ENCODE data around the gene DACH1.

Gene DACH1

DNA sequence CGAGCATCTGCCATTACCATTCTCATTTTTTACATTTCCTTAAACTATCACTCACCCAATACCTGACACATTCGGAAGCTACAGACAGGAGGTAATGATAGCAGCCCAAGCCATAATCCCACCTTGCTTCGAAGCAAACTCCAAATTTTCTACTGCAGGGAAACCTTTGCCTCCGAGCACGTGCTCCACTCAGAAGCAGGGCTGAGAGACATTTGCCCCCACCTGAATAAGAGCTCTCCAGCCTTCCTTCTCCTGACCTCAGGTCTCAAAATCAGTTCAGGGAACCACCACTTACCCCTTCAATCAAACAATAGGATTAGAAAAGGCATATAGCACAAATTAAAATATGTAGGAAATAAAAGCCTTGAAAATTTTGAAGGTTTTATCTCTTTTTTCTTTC lies 2.3 kb upstream of the DACH1 start:
- DNase-seq: no peak
- in situ Hi-C loops (cut with MboI; ENCODE audit: low pct_unique_long_range_greater_than_20kb, low sequenced_read_pairs): no loop called here

- in situ Hi-C loops (cut with MboI; ENCODE audit: low pct_unique_long_range_greater_than_20kb, low sequenced_read_pairs): no loop called here
- DNase-seq: peak; percentile 21
Measured at GRCh38 chr13:71866335-71867130, 471 bp downstream of the DACH1 start.

GRCh38 chr13:71865874-71866334 lies 1.1 kb downstream of the DACH1 start:
- DNase-seq: peak; percentile 12

DNA sequence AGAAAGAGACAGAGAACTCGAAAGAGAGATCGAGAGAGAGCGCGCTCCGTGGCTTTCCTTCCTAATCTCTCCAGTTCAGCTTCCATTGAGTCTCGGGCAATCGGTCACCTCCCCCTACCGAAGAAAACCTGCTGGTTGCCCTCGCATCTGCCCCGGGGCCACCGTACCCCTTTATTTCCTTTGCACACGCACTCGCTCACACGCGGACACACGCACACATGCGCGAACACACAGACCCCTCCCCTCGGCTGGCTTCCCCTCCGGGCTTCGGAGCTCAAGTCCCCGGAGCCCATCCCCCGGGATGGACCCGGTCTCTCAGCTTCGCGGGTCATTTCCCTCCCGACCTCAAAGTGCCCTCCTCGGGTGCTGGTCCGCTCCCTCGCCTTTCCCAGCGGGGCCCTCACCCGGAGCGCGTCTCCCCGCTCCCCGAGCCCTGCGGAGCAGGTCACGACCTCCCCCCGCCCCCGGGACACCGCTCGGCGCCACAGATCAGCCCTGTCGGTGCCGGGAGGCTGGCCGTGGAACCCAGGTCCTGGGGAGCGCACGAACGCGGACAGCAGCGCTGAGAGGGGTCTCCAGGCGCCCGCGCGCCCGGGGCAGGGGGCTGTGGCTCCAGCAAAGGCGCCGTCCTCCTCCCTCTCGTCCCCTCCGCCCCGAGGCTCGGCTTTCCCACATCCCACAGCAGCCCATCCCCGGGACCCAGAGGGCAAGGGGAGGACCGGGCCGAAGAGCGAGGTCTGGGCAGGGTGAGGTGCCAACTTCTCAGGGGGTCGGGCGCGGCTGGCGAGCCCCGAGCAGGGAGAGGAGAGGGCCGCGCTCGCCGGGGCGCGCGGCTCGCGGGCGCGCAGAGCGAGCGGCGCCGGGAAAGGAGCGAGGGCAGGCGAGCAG lies 1.8 kb downstream of the DACH1 start:
- in situ Hi-C loops (cut with MboI; ENCODE audit: low pct_unique_long_range_greater_than_20kb, low sequenced_read_pairs): no loop called here
- no peak for DNase-seq

More at GRCh38 chr13:71865874-71866334, 1.1 kb downstream of the DACH1 start:
- in situ Hi-C loops (cut with MboI; ENCODE audit: low pct_unique_long_range_greater_than_20kb, low sequenced_read_pairs): no loop called here

DNA sequence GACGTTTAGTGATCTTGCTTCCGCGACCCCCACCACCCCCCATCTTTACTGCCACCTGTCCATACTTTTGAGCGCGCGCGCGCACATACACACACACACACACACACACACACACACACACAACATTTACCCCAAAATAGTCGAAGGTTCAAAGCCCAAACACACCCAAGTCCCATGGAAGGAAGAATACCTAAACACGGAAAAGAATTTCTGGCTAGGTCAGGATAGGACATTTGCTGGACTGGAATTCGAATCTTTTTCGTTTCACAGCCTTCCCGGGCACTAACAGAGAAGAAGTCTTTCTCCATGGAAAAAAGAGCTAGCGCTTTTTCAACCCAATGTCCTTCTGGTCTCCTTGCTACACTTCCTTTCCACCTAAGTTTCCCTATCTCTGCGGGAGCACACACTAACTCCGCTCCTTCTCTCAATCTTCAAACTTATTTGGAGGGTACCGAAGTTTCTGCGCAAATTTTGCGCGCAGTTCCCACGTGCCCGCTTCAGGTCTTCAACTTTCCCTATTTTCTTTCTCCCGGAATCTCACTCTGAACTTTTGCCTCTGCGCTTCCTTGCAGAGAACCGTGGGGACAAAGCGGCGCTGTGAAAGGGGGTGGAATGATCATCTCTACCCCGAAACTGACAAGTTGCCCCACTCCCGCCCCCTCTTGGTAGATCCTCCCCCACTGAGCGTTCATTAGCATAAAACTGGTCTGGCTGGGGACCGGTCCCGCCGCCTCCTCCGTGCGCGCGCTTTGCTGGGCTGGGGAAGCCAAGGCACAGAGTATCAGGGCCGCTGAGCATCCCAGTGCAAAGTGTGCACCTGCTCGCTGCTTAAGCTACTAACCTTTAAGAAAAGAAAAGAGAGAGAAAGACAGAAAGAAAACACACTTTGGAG lies 2.7 kb downstream of the DACH1 start:
- DNase-seq: peak; percentile 27
- in situ Hi-C loops (cut with MboI; ENCODE audit: low pct_unique_long_range_greater_than_20kb, low sequenced_read_pairs): no loop called here

GRCh38 chr13:71863254-71863865 lies 3.6 kb downstream of the DACH1 start:
- no peak for DNase-seq
- in situ Hi-C loops (cut with MboI; ENCODE audit: low pct_unique_long_range_greater_than_20kb, low sequenced_read_pairs): no loop called here

DNA sequence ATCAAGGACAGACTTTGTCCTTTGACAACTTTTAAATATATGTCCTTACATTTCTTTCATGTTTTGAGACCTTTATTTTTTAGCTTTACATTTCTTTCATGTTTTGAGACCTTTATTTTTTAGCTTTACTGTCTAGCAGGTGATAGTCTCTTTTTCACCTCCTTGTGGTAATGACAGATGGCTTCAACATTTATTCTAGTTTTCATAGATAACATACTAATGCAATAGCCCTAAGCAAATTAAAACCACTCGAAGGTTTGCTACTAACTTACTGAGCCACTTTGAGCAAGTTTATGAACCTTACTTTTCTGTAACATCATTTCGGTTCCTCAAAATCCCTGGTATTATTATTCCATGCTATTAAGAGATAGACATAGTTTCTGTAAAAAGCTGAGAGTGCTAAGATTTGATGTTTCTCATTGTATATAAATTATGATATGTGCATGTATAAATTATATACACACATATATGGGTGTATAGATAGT lies 4.5 kb downstream of the DACH1 start:
- in situ Hi-C loops (cut with MboI; ENCODE audit: low pct_unique_long_range_greater_than_20kb, low sequenced_read_pairs): no loop called here

DNA sequence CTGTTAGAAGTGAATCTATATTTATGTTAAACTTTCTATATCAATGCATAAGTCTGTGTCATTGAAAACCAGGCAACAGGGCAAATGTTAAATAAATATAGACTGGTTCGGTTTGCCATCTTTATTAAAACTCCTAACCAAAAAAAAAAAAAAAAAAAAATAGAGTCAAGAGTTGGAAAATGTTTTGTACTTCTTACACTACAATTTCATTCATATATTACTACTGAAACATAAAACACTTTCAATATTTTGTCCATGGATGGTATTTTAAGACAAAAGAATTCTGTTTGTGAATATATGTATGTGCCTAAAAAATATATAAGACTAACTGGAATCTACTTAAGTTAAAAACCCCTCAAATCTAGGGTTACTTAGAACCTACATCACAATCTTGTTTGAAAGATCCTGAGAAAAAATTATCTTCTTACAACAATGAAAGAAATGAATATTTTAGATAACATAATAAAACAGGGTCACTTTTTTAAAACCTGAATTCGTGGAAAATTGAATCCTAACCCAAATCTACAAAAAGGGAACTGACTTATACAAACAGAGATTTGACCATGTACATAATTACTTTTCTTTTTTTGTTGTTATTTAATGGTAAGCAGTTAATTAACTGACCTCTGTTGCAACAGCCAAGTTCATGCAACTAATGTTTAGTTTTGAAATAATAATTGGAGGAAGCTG lies 5.1 kb downstream of the DACH1 start:
- in situ Hi-C loops (cut with MboI; ENCODE audit: low pct_unique_long_range_greater_than_20kb, low sequenced_read_pairs): no loop called here
- DNase-seq: no peak

More for the DNA sequence above, 4.5 kb downstream of the DACH1 start:
- no peak for DNase-seq

DNA sequence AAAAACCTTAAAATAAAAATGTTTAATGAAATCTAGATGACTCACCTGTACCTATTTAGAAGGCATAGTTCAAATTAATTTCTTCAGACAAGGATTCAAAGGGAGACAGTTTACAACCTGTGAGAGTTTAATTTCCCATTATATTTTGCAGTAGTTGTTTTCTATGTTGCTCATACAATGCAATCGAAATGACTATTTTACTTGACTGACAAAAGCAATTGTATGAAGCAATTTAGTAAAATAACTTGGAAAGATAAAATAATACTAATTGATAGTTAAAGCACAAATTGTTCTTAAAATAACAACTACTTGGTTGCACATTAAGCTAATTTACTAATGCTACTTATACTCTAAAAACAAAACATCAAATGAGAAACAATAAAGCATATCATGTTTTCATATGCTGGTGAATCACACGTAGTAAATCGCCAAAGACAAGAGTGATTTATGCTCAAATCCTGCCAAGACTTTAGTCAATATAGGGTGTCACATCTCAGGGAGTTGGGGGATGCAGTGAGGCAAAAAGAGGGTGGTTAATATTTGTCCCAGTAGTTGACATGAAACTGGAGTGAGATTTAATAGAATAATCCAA lies 6.4 kb downstream of the DACH1 start:
- in situ Hi-C loops (cut with MboI; ENCODE audit: low pct_unique_long_range_greater_than_20kb, low sequenced_read_pairs): no loop called here
- DNase-seq: no peak

- in situ Hi-C loops (cut with MboI; ENCODE audit: low pct_unique_long_range_greater_than_20kb, low sequenced_read_pairs): no loop called here
Measured at GRCh38 chr13:71858647-71859046, 8.4 kb downstream of the DACH1 start.

DNA sequence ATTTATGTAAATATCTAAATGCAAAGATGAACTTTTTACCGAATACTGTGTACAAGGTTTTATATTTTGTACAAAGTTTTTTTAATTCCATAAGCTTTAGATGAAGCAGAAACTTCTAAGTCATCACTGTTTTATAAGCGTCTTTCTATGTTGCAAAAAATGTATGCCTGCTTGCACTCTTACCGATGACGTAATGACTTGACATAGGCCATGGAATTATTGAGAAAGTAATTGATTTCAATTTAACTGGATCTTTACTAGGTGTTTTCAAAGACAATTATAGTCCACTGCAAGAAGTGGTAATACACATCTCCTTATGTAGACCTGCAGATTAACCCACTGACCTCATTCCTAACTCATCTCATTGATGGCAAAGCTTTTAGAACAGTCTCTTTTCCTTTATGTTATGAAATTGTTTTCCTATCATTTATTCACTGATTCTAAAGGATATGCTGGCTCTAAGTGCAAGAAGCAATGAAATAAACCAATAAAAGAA lies 10.4 kb downstream of the DACH1 start:
- in situ Hi-C loops (cut with MboI; ENCODE audit: low pct_unique_long_range_greater_than_20kb, low sequenced_read_pairs): no loop called here
- no peak for DNase-seq

More at GRCh38 chr13:71858647-71859046, 8.4 kb downstream of the DACH1 start:
- no peak for DNase-seq

- DNase-seq: no peak
- in situ Hi-C loops (cut with MboI; ENCODE audit: low pct_unique_long_range_greater_than_20kb, low sequenced_read_pairs): no loop called here
Measured at GRCh38 chr13:71854401-71854800, 12.6 kb downstream of the DACH1 start.

DNA sequence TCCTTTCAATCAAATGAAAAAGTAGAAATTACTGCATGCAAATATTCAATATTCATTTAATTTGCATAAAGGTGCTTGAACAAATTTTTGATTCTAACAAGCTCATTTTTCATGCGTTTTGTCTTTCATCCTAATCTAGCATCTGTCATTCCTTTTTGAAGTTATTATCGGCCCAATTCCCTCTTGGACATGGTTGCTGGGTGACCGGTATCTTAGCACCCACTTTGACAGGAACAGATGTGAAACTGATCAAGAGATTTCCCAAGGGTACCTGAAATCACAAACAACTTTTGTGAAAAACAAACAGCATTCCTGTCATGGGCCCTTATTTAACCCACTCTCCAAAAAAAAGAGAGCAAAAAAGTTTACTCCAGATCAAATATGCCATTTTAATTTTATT lies 13.3 kb downstream of the DACH1 start:
- in situ Hi-C loops (cut with MboI; ENCODE audit: low pct_unique_long_range_greater_than_20kb, low sequenced_read_pairs): no loop called here
- no peak for DNase-seq

DNA sequence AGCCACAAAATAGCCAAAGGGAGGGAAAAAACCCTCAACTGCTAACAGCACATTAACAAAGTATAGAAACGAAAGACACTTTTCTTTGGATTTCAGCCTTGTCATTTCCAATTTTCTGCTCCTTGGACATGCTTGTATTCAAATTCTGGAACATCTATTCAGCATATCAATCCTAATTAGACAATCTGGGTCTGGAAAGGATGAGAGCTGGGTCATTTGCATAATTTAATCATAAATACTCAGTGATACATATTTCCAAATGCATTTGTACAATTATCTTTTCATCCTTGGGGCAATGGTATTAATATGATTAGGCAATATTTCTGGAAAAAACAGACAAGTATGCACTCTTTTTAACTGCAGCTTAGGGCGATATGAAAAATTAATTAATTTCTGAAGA lies 14.3 kb downstream of the DACH1 start:
- in situ Hi-C loops (cut with MboI; ENCODE audit: low pct_unique_long_range_greater_than_20kb, low sequenced_read_pairs): no loop called here
- DNase-seq: no peak

DNA sequence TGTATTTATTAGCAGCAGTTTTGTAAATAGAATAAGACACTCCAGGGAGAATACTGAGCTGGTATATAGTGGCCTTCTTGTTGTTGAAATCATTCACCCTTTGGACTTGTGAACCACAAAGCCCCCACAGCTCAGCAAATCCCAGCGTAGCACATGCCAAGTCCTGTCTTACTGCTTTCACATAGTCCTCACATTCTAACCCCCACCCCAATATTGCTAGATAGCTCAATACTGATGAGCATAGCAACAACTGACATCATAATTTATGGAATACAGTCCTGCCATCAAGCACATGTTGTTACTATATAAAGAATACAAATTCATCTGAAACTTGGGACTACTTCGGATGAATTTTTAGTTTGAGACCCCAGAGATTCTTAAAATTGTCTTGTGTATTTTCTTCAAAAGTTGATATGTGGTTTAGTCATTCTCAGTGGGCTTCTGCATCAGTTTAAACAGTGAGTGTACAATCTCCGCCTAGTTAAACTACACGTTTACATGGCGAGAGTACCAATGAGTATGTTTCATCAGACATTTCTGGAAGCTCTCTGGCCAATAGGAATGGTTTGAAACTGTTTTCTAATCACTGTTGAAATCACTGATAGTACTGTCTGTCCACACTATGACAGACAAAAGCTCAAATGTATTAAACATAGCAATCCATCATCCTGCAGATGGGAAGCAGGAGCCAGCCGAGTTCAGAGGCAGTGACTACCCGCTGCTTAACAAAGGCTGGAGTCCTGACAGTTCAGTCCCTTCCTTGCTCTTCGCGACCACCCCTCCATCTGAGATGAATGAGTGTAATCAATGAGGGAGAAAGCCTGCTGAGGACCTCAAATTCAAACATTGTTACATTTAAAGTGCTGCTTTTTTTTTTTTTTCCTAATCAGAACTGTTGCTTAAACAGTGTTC lies 15.2 kb downstream of the DACH1 start:
- in situ Hi-C loops (cut with MboI; ENCODE audit: low pct_unique_long_range_greater_than_20kb, low sequenced_read_pairs): no loop called here
- DNase-seq: no peak

GRCh38 chr13:71842003-71842402 lies 25.0 kb downstream of the DACH1 start:
- in situ Hi-C loops (cut with MboI; ENCODE audit: low pct_unique_long_range_greater_than_20kb, low sequenced_read_pairs): no loop called here

GRCh38 chr13:71838842-71839241 lies 28.2 kb downstream of the DACH1 start:
- in situ Hi-C loops (cut with MboI; ENCODE audit: low pct_unique_long_range_greater_than_20kb, low sequenced_read_pairs): no loop called here
- DNase-seq: no peak

More at GRCh38 chr13:71842003-71842402, 25.0 kb downstream of the DACH1 start:
- DNase-seq: no peak
